ENCODE data around the gene COL28A1. TPM values are rescaled to one million over a fixed set of nuclear protein-coding genes. Genes with fewer than 3 reads are reported as not detected.

The COL28A1 gene
- total RNA-seq, 3 donors from 2014 or later (not counting 1 experiment from before 2014, with no cell fraction given): 0.28 to 0.84 (median 0.45) TPM

DNA sequence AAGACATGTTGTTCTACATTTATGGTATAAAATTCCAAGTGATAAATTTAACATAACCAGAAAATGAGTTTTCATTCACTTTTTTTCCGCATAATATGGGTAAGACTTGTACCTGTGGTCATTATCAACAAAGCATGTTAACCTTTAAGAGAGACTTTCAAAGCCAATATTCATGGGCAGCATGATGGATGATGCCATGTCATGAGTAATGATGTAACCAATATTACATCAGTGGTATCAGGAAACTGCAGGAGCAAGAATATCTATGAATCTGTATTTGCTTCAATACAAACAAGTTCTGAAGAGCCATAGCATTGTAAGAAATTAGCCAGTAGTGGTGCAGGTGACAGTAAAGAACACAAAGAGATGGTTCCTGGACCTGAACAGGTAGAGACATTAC lies 226.5 kb downstream of the COL28A1 start:
- ATAC-seq (no peak), DNase-seq (no peak)
- Histone ChIP-seq H3K4me3 (ENCODE audit: low read length) (no peak overlapping the region), H3K27me3 (ENCODE audit: control insufficient read depth, insufficient read depth, low read length) (no peaks in the 10 kb centered on the region), H3K36me3 (ENCODE audit: control insufficient read depth, insufficient read depth, low read length) (no peaks in the 10 kb centered on the region), H3K27ac (ENCODE audit: low read length) (no peak overlapping the region), H3K4me1 (ENCODE audit: control insufficient read depth, insufficient read depth, low read length) (no peaks in the 10 kb centered on the region), H3K9me3 (ENCODE audit: control insufficient read depth, insufficient read depth, low read length) (no peaks in the 10 kb centered on the region)
- WGBS (ENCODE audit: insufficient coverage): 100% methylated on average over 1 of the region's 1 CpG
- TF ChIP-seq, protein P1, sequence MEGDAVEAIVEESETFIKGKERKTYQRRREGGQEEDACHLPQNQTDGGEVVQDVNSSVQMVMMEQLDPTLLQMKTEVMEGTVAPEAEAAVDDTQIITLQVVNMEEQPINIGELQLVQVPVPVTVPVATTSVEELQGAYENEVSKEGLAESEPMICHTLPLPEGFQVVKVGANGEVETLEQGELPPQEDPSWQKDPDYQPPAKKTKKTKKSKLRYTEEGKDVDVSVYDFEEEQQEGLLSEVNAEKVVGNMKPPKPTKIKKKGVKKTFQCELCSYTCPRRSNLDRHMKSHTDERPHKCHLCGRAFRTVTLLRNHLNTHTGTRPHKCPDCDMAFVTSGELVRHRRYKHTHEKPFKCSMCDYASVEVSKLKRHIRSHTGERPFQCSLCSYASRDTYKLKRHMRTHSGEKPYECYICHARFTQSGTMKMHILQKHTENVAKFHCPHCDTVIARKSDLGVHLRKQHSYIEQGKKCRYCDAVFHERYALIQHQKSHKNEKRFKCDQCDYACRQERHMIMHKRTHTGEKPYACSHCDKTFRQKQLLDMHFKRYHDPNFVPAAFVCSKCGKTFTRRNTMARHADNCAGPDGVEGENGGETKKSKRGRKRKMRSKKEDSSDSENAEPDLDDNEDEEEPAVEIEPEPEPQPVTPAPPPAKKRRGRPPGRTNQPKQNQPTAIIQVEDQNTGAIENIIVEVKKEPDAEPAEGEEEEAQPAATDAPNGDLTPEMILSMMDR (IDR thresholded peaks at IDR 0.05): no peak
- intact Hi-C loops (cut with micrococcal nuclease): no loop called here
- peaks cover 0 to under 1% of the 10 kb centered on the region in 2 donors for H3K27me3 Mint-ChIP-seq (ENCODE audit: low read depth in 2 of 2)
- no peak overlapping the region for H3K27ac Mint-ChIP-seq
- no peak overlapping the region for H3K4me3 Mint-ChIP-seq
- H3K36me3 Mint-ChIP-seq: no peaks in the 10 kb centered on the region
- H3K4me1 Mint-ChIP-seq: no peaks in the 10 kb centered on the region
- H3K9me3 Mint-ChIP-seq: no peaks in the 10 kb centered on the region

Other genes with a start within 250 kb of the COL28A1 start
- 10 to 100 TPM; 23.5 to 30.9 (median 28.9) TPM for gene MIOS, start 31.0 kb upstream of the COL28A1 start, total RNA-seq
- 10 to 100 TPM; 12.3 to 16.5 (median 14.6) TPM for gene UMAD1, start 104.9 kb upstream of the COL28A1 start, total RNA-seq
- 10 to 100 TPM; 14.2 to 25.9 (median 22.6) TPM for gene RPA3, start 182.7 kb upstream of the COL28A1 start, total RNA-seq

Measured in natural killer cell (primary cell).